Measurements from ENCODE around the gene TRA2A. TPM values are rescaled to one million over a fixed set of nuclear protein-coding genes. Genes with fewer than 3 reads are reported as not detected.

TRA2A gene
- total and polyA plus RNA-seq, 2 of the 13 experiments (the other 11 are each of a cell fraction or from before 2014, with no cell fraction given), result 39.1 to 41.6 TPM

- Histone ChIP-seq H3K4me2 (ENCODE audit: low read depth, low read length) (peak overlapping the region; percentile 87), H3K27me3 (ENCODE audit: control insufficient read depth in 1 of 2, insufficient read depth in 2 of 2, low read length in 2 of 2) (no peaks in the 10 kb centered on the region; a peak in 1 of 5 replicates), H3K9me3 (ENCODE audit: low read length) (no peaks in the 10 kb centered on the region), H3K36me3 (replicated peaks in 1 of 2; ENCODE audit: control insufficient read depth in 1 of 2, insufficient read depth in 2 of 2, low read length in 2 of 2) (no peaks in the 10 kb centered on the region), H3K4me3 (replicated peaks in 1 of 3; ENCODE audit: insufficient read depth in 1 of 3, low read depth in 2 of 3, low read length in 3 of 3) (peak overlapping the region; percentile 14 to 86 (median 82); a peak in 3 of 6 replicates), H3K4me1 (ENCODE audit: insufficient read depth, low read length) (peaks cover 25% of the 10 kb centered on the region), H3K27ac (ENCODE audit: extremely low read length, insufficient read depth, low read length) (peak overlapping the region; percentile 8), H4K20me1 (ENCODE audit: insufficient read depth, low read length) (no peaks in the 10 kb centered on the region), H2AFZ (ENCODE audit: low read length) (no peak overlapping the region), H3K9ac (ENCODE audit: insufficient read depth, low read depth, low read length) (peak overlapping the region; percentile 51), H3K79me2 (ENCODE audit: insufficient read depth, low read length) (peaks cover 48% of the 10 kb centered on the region)
- ChIA-PET POLR2A (no interaction called here), CTCF (ENCODE audit: low intra/inter-chr PET ratio, low total read pairs) (no interaction called here)
- in situ Hi-C loops (cut with HindIII; ENCODE audit: extremely low pct_ligation_motif_present, low pct_unique_long_range_greater_than_20kb) (no loop called here), intact Hi-C loops (cut with micrococcal nuclease; ENCODE audit: unreplicated experiment) (loop anchor here (10.0 kb wide), 1 partner anchor 292 kb away; the partner anchor contains the start of gene NUP42)
- DNase-seq (ENCODE audit: low spot score), result no peak
- no TSS peak for BruUV-seq (replicated peaks)
- TF ChIP-seq SNAPC4 (CRISPR knock-in tag; IDR thresholded peaks at IDR 0.05) (0 out of 2 replicates have a peak, but pooled peaks have one; percentile 31), ZNF652 (CRISPR knock-in tag; IDR thresholded peaks at IDR 0.05; ENCODE audit: borderline replicate concordance, low read depth) (peak; percentile 74), IKZF5 (CRISPR knock-in tag; IDR thresholded peaks at IDR 0.05) (no peak), POLR2A (IDR thresholded peaks at IDR 0.05; ENCODE audit: insufficient read depth in 1 of 2, low read depth in 2 of 2, low read length in 2 of 2) (0 out of 4 replicates have a peak, but pooled peaks of 1 of the 2 experiments have one; percentile 33)
- FAIRE-seq, result no peak
- no peak for ATAC-seq
Measured at GRCh38 chr7:23476286-23477156, 55.3 kb downstream of the TRA2A start.

Data from HepG2 (cell line).